Body of pancreas (tissue), 4 donors: ENCODE data around the gene SRRM4. TPM values are rescaled to one million over a fixed set of nuclear protein-coding genes. Genes with fewer than 3 reads are reported as not detected.

Experiments
- ATAC-seq: fragments of 150-250 bp; one replicate; pipeline ENCODE4 v1.9.1; 2016
- DNase-seq, 4 donors: peaks; one replicate each; pipeline ENCODE4 v3.0.0-alpha.2; 2019
- H3K27ac ChIP-seq, 4 donors: fragments of 200-600 bp; sonication (generic); 1 replicate in 3 of 4; 2 replicates in 1 of 4; pipeline versions ENCODE4 v1.5.1 to v1.6.1; 2016 to 2019; ENCODE audit warnings: mild to moderate bottlenecking in 1 of 4, mixed read lengths in 1 of 4, moderate library complexity in 1 of 4
- H3K27me3 ChIP-seq, 2 donors: fragments of 200-600 bp; sonication (generic); one replicate each; pipeline ENCODE4 v1.6.0; 2016; ENCODE audit warnings: mild to moderate bottlenecking in 1 of 2
- H3K36me3 ChIP-seq, 2 donors: fragments of 200-600 bp; sonication (generic); replicated peaks in 1 of 2; 2 replicates each; pipeline ENCODE4 v1.5.1; 2016; ENCODE audit warnings: low read depth in 2 of 2; ENCODE audit not compliant: insufficient read depth in 1 of 2
- H3K4me1 ChIP-seq: fragments of 200-600 bp; sonication (generic); one replicate; pipeline ENCODE4 v1.6.0; 2016
- H3K4me3 ChIP-seq, 2 donors: fragments of 200-600 bp; sonication (generic); 1 replicate in 1 of 2; 2 replicates in 1 of 2; pipeline ENCODE4 v1.5.1; 2016 to 2019
- H3K9me3 ChIP-seq, 3 donors: fragments of 200-600 bp; sonication (generic); 1 replicate in 2 of 3; 2 replicates in 1 of 3; pipeline ENCODE4 v1.5.1; 2016
- POLR2A ChIP-seq, 3 donors: fragments of 450-650 bp; IDR thresholded peaks; one replicate each; pipeline ENCODE4 v1.6.1; 2016; ENCODE audit warnings: antibody characterized with exemption in 3 of 3, mild to moderate bottlenecking in 2 of 3
- WGBS, 2 donors: methylation state at CpG; one replicate each; pipeline ENCODE4 v1.1.5; 2017; 5-methylcytosine and 5-hydroxymethylcytosine counted together
- intact Hi-C: fragments of 100-400 bp; cut with DNase I; formaldehyde crosslinking; loops from one replicate; pipeline ENCODE4 v1.15.1; 2023
- total RNA-seq, 2 donors: library from RNA; depleted of rRNA; stranded (reverse); fragments of >200 nt; gene quantifications; one replicate each; pipeline ENCODE4 v1.1.0, GENCODE V29; 2016
- TF ChIP-seq, protein P1 (sequence below), 7 experiments: fragments of 450-650 bp in 4 of 7; fragments of 200-600 bp in 3 of 7; sonication (generic) in 3 of 7; IDR thresholded peaks; one replicate each; pipeline ENCODE4 v1.5.1; 2016 to 2019; ENCODE audit warnings: antibody characterized with exemption in 7 of 7

SRRM4 gene, protein sequence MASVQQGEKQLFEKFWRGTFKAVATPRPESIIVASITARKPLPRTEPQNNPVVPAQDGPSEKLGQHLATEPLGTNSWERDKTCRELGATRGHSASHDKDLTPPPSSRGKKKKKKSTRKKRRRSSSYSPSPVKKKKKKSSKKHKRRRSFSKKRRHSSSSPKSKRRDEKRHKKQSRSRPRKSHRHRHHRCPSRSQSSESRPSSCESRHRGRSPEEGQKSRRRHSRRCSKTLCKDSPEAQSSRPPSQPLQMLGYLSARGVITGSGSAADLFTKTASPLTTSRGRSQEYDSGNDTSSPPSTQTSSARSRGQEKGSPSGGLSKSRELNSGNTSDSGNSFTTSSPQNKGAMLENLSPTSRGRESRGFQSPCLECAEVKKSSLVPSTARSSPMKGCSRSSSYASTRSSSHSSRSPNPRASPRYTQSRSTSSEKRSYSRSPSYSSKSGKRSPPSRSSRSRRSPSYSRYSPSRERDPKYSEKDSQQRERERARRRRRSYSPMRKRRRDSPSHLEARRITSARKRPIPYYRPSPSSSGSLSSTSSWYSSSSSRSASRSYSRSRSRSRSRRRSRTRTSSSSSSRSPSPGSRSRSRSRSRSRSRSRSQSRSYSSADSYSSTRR
- total RNA-seq: not detected

DNA sequence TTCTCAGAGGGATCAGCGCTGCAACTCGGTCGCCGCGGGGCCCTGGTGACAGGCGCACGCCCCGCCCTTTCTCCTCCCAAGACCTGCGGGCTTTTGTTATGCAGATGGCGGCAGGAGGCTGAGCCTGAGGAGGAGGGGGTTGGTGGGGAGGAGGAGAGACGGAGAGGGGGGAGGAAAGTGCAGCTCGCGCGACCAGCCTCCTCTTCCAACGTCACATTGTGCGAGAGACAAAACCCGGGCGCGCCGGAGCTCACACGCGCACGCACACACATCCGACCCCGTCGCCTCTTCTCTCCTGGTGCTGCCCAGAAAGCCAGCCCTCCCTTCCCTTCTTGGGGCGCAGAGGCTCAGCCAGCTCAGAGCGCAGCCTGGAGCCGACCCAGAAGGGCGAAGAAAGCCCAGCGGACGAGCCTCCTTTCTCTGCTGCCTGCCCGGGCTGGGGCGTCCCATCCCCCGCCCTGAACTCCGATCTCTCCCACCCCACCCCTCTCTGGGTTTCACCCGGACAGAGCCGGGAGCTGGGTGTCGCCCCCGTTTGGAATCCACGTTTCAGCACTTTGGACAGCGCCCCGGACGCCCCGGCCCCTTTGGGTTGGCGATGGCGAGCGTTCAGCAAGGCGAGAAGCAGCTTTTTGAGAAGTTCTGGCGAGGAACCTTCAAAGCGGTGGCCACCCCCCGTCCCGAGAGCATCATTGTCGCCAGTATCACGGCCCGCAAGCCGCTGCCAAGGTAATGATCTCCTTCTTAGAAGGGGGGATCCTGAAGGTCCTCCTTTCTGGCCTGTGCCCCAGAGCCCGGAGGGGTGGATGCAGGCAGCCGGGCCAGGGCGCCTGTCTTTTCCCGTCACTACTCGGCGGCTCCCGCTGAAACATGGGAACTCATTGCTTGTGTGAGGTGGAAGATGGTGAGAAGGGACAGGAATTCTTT is at the start of gene SRRM4:
Gene SRRM4 (plus strand): TSS at position 257 of the 927 bp plus-strand sequence. CDS start 342 bp downstream, at position 599.
- H3K36me3 ChIP-seq: no peaks in the 10 kb centered on the region
- intact Hi-C loops: no loop called here
- H3K4me1 ChIP-seq: peaks cover 14% of the 10 kb centered on the region
- H3K27ac ChIP-seq: no peak within 1 kb of the TSS
- ATAC-seq: no peak
- peak in 2 of 4 donors; percentile 15 to 16 for DNase-seq
- no peak within 1 kb of the TSS for H3K4me3 ChIP-seq
- WGBS, 2 donors: 2 to 4% methylated on average over 36 to 64 of the region's 64 CpGs
- no peaks in the 10 kb centered on the region for H3K9me3 ChIP-seq
- H3K27me3 ChIP-seq: peaks cover 0 to 22% of the 10 kb centered on the region in 2 donors
- TF ChIP-seq, protein P1, sequence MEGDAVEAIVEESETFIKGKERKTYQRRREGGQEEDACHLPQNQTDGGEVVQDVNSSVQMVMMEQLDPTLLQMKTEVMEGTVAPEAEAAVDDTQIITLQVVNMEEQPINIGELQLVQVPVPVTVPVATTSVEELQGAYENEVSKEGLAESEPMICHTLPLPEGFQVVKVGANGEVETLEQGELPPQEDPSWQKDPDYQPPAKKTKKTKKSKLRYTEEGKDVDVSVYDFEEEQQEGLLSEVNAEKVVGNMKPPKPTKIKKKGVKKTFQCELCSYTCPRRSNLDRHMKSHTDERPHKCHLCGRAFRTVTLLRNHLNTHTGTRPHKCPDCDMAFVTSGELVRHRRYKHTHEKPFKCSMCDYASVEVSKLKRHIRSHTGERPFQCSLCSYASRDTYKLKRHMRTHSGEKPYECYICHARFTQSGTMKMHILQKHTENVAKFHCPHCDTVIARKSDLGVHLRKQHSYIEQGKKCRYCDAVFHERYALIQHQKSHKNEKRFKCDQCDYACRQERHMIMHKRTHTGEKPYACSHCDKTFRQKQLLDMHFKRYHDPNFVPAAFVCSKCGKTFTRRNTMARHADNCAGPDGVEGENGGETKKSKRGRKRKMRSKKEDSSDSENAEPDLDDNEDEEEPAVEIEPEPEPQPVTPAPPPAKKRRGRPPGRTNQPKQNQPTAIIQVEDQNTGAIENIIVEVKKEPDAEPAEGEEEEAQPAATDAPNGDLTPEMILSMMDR (IDR thresholded peaks at IDR 0.05): no peak
- no peak for TF ChIP-seq POLR2A (IDR thresholded peaks at IDR 0.05)

DNA sequence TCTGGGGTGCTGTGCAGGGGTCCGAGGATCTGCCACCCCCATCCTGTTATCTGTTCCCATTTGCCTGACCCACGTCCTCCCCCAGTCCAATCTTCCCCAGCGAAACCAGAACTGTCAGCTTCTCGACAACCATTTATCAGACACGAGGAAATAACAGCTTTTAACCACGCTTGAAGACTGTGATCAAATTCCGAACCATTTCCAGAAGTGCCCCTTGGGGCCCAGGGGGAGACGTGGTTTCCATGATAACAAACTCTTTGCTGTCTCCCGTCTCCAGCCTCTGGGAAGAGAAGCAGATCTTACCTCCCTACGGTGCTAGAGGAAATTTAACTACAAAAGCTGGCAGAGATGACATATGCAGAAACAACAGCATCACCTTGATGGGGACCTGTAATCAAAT is 35.1 kb upstream of the SRRM4 start:
- Histone ChIP-seq H3K9me3 (no peaks in the 10 kb centered on the region), H3K27ac (no peak overlapping the region), H3K36me3 (no peaks in the 10 kb centered on the region), H3K27me3 (no peaks in the 10 kb centered on the region), H3K4me1 (no peaks in the 10 kb centered on the region), H3K4me3 (no peak overlapping the region)
- DNase-seq: no peak
- WGBS, 2 donors: 33 to 46% methylated on average over 10 of the region's 10 CpGs
- ATAC-seq: no peak
- TF ChIP-seq, protein P1 (IDR thresholded peaks at IDR 0.05): no peak
- TF ChIP-seq POLR2A (IDR thresholded peaks at IDR 0.05): no peak
- intact Hi-C loops: no loop called here

DNA sequence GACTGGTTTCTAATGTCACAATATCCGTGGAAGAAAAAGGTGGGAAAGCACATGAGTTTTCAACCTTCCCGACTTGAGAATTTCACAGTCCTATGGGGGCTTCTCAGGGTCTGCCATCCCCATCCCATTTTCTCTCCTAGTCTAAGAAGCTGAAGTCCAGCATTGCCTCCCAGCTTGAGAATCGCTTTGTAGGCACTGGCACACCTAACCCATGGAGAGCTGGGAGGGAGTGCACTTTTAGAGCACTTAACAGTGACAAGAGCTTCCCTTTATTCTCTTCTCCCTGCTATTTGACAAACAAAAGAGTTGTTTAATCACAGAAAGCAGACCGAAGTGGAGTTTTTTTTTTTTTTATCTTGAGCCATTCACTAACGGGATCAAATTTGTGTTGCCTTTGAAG is 22.8 kb upstream of the SRRM4 start:
- DNase-seq (no peak), ATAC-seq (no peak)
- Histone ChIP-seq H3K4me3 (no peak overlapping the region), H3K27me3 (no peaks in the 10 kb centered on the region), H3K4me1 (no peaks in the 10 kb centered on the region), H3K27ac (no peak overlapping the region), H3K36me3 (no peaks in the 10 kb centered on the region), H3K9me3 (no peaks in the 10 kb centered on the region)
- no peak for TF ChIP-seq POLR2A (IDR thresholded peaks at IDR 0.05)
- TF ChIP-seq, protein P1 (IDR thresholded peaks at IDR 0.05): no peak
- intact Hi-C loops: no loop called here
- 27 to 31% methylated on average over 5 of the region's 5 CpGs for WGBS, 2 donors

DNA sequence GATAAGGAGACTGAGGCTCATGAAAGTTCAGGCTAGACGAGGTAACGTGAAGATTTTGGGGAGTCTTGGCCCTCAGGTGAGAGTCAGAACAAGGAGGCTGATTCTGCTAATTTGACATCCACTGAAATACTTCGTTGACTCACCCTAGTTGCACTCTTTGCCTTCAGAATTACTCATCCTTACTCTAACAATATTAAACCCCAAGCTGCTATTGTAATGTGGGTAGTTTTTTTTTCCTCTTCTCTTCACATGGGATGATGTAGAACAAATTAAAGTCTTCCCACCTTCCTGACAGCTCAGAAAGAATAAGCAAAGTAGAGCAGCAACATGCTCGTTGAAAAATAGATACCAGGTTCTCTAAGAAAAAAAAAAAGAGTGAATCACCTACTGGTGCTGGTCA is 22.0 kb upstream of the SRRM4 start:
- ATAC-seq: no peak
- TF ChIP-seq POLR2A (IDR thresholded peaks at IDR 0.05): no peak
- TF ChIP-seq, protein P1 (IDR thresholded peaks at IDR 0.05): no peak

More for the DNA sequence above, 22.0 kb upstream of the SRRM4 start:
- Histone ChIP-seq H3K36me3 (no peaks in the 10 kb centered on the region), H3K27ac (no peak overlapping the region), H3K4me3 (no peak overlapping the region), H3K27me3 (no peaks in the 10 kb centered on the region), H3K4me1 (no peaks in the 10 kb centered on the region), H3K9me3 (no peaks in the 10 kb centered on the region)
- no peak for DNase-seq
- intact Hi-C loops: no loop called here
- 32 to 42% methylated on average over 4 of the region's 4 CpGs for WGBS, 2 donors
